NB4 (cell line): ENCODE measurements around the gene LRPPRC.

Experiments
- MYC ChIP-seq: IDR thresholded peaks from 2 replicates; pipeline ENCODE4 v1.6.1; 2011; ENCODE audit warnings: low read depth, low read length
- POLR2A ChIP-seq: IDR thresholded peaks from 2 replicates; pipeline ENCODE4 v1.6.1; 2011; ENCODE audit warnings: mild to moderate bottlenecking; ENCODE audit not compliant: insufficient read length; ENCODE audit errors: extremely low read depth
- TF ChIP-seq, protein P1 (sequence below): IDR thresholded peaks from one replicate; pipeline ENCODE4 v1.5.1; 2012; ENCODE audit warnings: low read depth, low read length
- TF ChIP-seq, protein P2 (sequence below): IDR thresholded peaks from 2 replicates; pipeline ENCODE4 v1.6.1; 2011; ENCODE audit warnings: low read depth, low read length

DNA sequence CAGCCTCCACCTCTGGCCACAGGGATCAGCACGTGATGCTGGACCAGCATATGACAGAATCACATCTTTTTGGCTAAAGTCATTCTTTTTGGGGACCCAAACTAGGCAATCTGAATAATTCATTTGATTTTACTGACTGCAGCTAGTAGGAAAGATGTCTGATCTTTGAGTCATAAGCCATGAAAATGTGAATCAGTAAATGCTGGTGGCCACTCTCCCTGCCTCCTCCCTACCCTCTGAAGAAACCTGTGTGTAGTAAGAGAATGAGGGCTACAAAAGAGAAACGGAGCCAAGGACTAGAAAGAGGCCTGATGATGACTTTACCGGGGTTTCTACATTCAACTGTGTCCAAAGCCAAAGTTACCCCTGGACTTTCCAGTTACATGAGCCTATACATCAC lies 10.1 kb upstream of the LRPPRC start:
- TF ChIP-seq, protein P1, sequence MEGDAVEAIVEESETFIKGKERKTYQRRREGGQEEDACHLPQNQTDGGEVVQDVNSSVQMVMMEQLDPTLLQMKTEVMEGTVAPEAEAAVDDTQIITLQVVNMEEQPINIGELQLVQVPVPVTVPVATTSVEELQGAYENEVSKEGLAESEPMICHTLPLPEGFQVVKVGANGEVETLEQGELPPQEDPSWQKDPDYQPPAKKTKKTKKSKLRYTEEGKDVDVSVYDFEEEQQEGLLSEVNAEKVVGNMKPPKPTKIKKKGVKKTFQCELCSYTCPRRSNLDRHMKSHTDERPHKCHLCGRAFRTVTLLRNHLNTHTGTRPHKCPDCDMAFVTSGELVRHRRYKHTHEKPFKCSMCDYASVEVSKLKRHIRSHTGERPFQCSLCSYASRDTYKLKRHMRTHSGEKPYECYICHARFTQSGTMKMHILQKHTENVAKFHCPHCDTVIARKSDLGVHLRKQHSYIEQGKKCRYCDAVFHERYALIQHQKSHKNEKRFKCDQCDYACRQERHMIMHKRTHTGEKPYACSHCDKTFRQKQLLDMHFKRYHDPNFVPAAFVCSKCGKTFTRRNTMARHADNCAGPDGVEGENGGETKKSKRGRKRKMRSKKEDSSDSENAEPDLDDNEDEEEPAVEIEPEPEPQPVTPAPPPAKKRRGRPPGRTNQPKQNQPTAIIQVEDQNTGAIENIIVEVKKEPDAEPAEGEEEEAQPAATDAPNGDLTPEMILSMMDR: no peak
- TF ChIP-seq MYC: no peak
- TF ChIP-seq, protein P2, sequence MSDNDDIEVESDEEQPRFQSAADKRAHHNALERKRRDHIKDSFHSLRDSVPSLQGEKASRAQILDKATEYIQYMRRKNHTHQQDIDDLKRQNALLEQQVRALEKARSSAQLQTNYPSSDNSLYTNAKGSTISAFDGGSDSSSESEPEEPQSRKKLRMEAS: no peak
- no peak for TF ChIP-seq POLR2A
